B cell (primary cell): ENCODE results near the gene CNPY3. TPM values are rescaled to one million over a fixed set of nuclear protein-coding genes. Genes with fewer than 3 reads are reported as not detected.
A peak's percentile ranks its signal among the peaks of the same experiment; 100 is the strongest.

Experiments used
- ATAC-seq: fragments of 200-7000 bp; cut with Tn5 transposase; one replicate; pipeline ENCODE4 v1.10.0; 2021; ENCODE audit warnings: low read depth, mild to moderate bottlenecking, moderate number of reproducible peaks, moderate library complexity
- CTCF ChIA-PET: fragments of 350-600 bp; sonication (Branson Sonifier 250); formaldehyde crosslinking; loops from one replicate; lab custom pipeline; 2021; ENCODE audit warnings: antibody characterized with exemption, inconsistent platforms; lab: Charles Lee
- POLR2A ChIA-PET: fragments of 350-600 bp; sonication (Branson Sonifier 250); formaldehyde crosslinking; loops from one replicate; lab custom pipeline; 2021; ENCODE audit warnings: antibody characterized with exemption; lab: Charles Lee
- DNase-seq: peaks from one replicate; pipeline ENCODE4 v3.0.0; 2013
- H2AFZ ChIP-seq: 2 replicates; pipeline ENCODE4 v1.6.1; 2012; ENCODE audit warnings: mild to moderate bottlenecking, low read depth, low read length; ENCODE audit not compliant: insufficient read depth, poor library complexity, severe bottlenecking
- H3K27ac ChIP-seq, 2 donors: 1 replicate in 1 of 2; 2 replicates in 1 of 2; pipeline ENCODE4 v1.5.1; 2012 to 2013; ENCODE audit warnings: low read length in 2 of 2, mild to moderate bottlenecking in 2 of 2, moderate library complexity in 1 of 2
- H3K27me3 ChIP-seq, 4 experiments: fragments of 200-600 bp in 1 of 4; sonication (generic) in 1 of 4; replicated peaks in 1 of 4; 1 replicate in 2 of 4; 2 replicates in 2 of 4; pipeline versions ENCODE4 v1.6.1 to v1.7.0; 2013 to 2016; ENCODE audit warnings: low read length in 3 of 4, mild to moderate bottlenecking in 2 of 4, mixed read lengths in 1 of 4, moderate library complexity in 1 of 4; ENCODE audit not compliant: insufficient read depth in 4 of 4, control insufficient read depth in 3 of 4; ENCODE audit errors: control extremely low read depth in 1 of 4
- H3K36me3 ChIP-seq, 2 experiments: replicated peaks in 1 of 2; 1 replicate in 1 of 2; 2 replicates in 1 of 2; pipeline versions ENCODE4 v1.6.1 to v1.7.1; 2013; ENCODE audit warnings: low read length in 1 of 2; ENCODE audit not compliant: insufficient read depth in 2 of 2, control insufficient read depth in 1 of 2; ENCODE audit errors: control extremely low read depth in 1 of 2, extremely low read depth in 1 of 2
- H3K4me1 ChIP-seq, 2 donors: fragments of 200-600 bp in 1 of 2; sonication (generic) in 1 of 2; 1 replicate in 1 of 2; 2 replicates in 1 of 2; pipeline versions ENCODE4 v1.5.1 to v1.6.1; 2013 to 2017; ENCODE audit warnings: low read length in 2 of 2; ENCODE audit not compliant: control insufficient read depth in 2 of 2, insufficient read depth in 2 of 2
- H3K4me2 ChIP-seq: replicated peaks from 2 replicates; pipeline ENCODE3; 2012; ENCODE audit warnings: mild to moderate bottlenecking, low read depth, low read length; ENCODE audit not compliant: poor library complexity, severe bottlenecking
- H3K4me3 ChIP-seq, 5 experiments: fragments of 200-600 bp in 1 of 5; sonication (generic) in 1 of 5; 1 replicate in 3 of 5; 2 replicates in 2 of 5; pipeline versions ENCODE4 v1.5.1 to v1.7.0; 2011 to 2016; ENCODE audit warnings: low read length in 4 of 5, mild to moderate bottlenecking in 4 of 5, low read depth in 2 of 5, control low read depth in 1 of 5, moderate library complexity in 1 of 5; ENCODE audit not compliant: insufficient read depth in 1 of 5; ENCODE audit errors: control extremely low read depth in 1 of 5, extremely low read depth in 1 of 5
- H3K79me2 ChIP-seq: fragments of 200-600 bp; sonication (generic); one replicate; pipeline ENCODE4 v1.6.0; 2016; ENCODE audit warnings: low read length; ENCODE audit not compliant: control insufficient read depth, insufficient read depth
- H3K9ac ChIP-seq: fragments of 200-600 bp; sonication (generic); 2 replicates; pipeline ENCODE4 v1.6.1; 2017; ENCODE audit warnings: mild to moderate bottlenecking, low read length, moderate library complexity
- H3K9me3 ChIP-seq, 3 donors: one replicate each; pipeline versions ENCODE4 v1.6.1 to v1.7.1; 2013; ENCODE audit warnings: low read length in 2 of 3; ENCODE audit not compliant: control insufficient read depth in 2 of 3, insufficient read depth in 1 of 3; ENCODE audit errors: control extremely low read depth in 1 of 3
- H4K20me1 ChIP-seq: 2 replicates; pipeline ENCODE4 v1.6.0; 2012; ENCODE audit warnings: mild to moderate bottlenecking, low read length; ENCODE audit not compliant: insufficient read depth, control insufficient read depth, poor library complexity, severe bottlenecking
- H3K27ac Mint-ChIP-seq: one replicate; pipeline ENCODE4 v1.8.0; 2021; ENCODE audit warnings: mixed read lengths
- H3K27me3 Mint-ChIP-seq: one replicate; pipeline ENCODE4 v1.8.0; 2021; ENCODE audit warnings: mixed read lengths
- H3K4me1 Mint-ChIP-seq: one replicate; pipeline ENCODE4 v1.8.0; 2021; ENCODE audit warnings: mixed read lengths
- H3K4me3 Mint-ChIP-seq: one replicate; pipeline ENCODE4 v1.8.0; 2021; ENCODE audit warnings: mixed read lengths
- H3K9me3 Mint-ChIP-seq: one replicate; pipeline ENCODE4 v1.8.0; 2022; ENCODE audit warnings: mixed read lengths; ENCODE audit not compliant: insufficient read depth
- CTCF ChIP-seq: fragments of 200-600 bp; IDR thresholded peaks from one replicate; pipeline ENCODE4 v1.8.0; 2022; ENCODE audit warnings: antibody characterized with exemption, mild to moderate bottlenecking
- EZH2 ChIP-seq: IDR thresholded peaks from 2 replicates; pipeline ENCODE4 v1.6.1; 2012; ENCODE audit warnings: borderline replicate concordance, low read depth, mild to moderate bottlenecking, moderate library complexity, low read length; ENCODE audit not compliant: insufficient read depth, poor library complexity, severe bottlenecking
- WGBS: methylation state at CpG from one replicate; pipeline ENCODE4 v1.1.5; 2013; ENCODE audit warnings: missing lambda C conversion rate; ENCODE audit not compliant: insufficient coverage; 5-methylcytosine and 5-hydroxymethylcytosine counted together
- intact Hi-C: fragments of 100-400 bp; cut with micrococcal nuclease; formaldehyde crosslinking; loops from one replicate; pipeline ENCODE4 v1.10.0; 2022
- polyA plus RNA-seq: library from polyadenylated mRNA; depleted of rRNA; stranded (reverse); fragments of >200 nt; gene quantifications from 2 replicates; pipeline ENCODE4 v1.2.3, GENCODE V29; 2012
- total RNA-seq, 2 donors: library from RNA; stranded (reverse); fragments of 120-200 nt in 1 of 2; gene quantifications; 1 replicate in 1 of 2; 2 replicates in 1 of 2; pipeline versions ENCODE4 v1.2.3 to v1.2.4, GENCODE V29; 2013 to 2022

CNPY3 gene
- total and polyA plus RNA-seq, 2 donors (not counting 1 experiment from before 2014, with no cell fraction given), result 123 to 163 TPM

GRCh38 chr6:42978487-42978838, 49.2 kb downstream of the CNPY3 start:
- CTCF ChIA-PET, result interaction anchor here (1.2 to 1.9 kb wide), 2 partner anchors 47 to 77 kb away, joined by 3 to 6 read pairs; no protein-coding TSS in a partner anchor
- DNase-seq (no peak), ATAC-seq (no peak)
- H4K20me1 ChIP-seq, result no peaks in the 10 kb centered on the region
- H3K79me2 ChIP-seq, result peaks cover 54% of the 10 kb centered on the region
- peaks cover 14 to 25% of the 10 kb centered on the region in 2 donors for H3K4me1 ChIP-seq
- peak overlapping the region; percentile 74 for H3K27ac Mint-ChIP-seq
- peak overlapping the region in 4 of 5 experiments; percentile 79 to 88 (median 81) for H3K4me3 ChIP-seq
- H3K4me1 Mint-ChIP-seq, result peaks cover 37% of the 10 kb centered on the region
- peak overlapping the region; percentile 82 for H3K4me2 ChIP-seq
- H3K27me3 Mint-ChIP-seq, result no peaks in the 10 kb centered on the region
- no peaks in the 10 kb centered on the region for H3K27me3 ChIP-seq
- H3K9me3 Mint-ChIP-seq, result no peaks in the 10 kb centered on the region
- intact Hi-C loops, result loop anchor here (2.0 kb wide), 2 partner anchors 18 to 80 kb away; partner anchors contain the start of genes GNMT, KLC4 and MRPL2
- H3K9me3 ChIP-seq, result no peaks in the 10 kb centered on the region
- H3K27ac ChIP-seq, result peak overlapping the region; percentile 29 to 85
- 3% methylated on average over 28 of the region's 28 CpGs for WGBS
- TF ChIP-seq CTCF, result no peak
- no peak for TF ChIP-seq EZH2
- peak overlapping the region; percentile 74 for H3K4me3 Mint-ChIP-seq
- POLR2A ChIA-PET, result interaction anchor here (0.5 to 4.0 kb wide), 4 partner anchors 18 to 99 kb away, joined by 3 to 53 read pairs (median 8); partner anchors contain the start of genes CNPY3, KLHDC3, MEA1 and RPL7L1
- peak overlapping the region; percentile 86 for H3K9ac ChIP-seq
- peak overlapping the region; percentile 82 for H2AFZ ChIP-seq
- peaks cover 0 to 13% of the 10 kb centered on the region in 2 experiments for H3K36me3 ChIP-seq
